Measurements from ENCODE around the gene KCTD3.

DNA sequence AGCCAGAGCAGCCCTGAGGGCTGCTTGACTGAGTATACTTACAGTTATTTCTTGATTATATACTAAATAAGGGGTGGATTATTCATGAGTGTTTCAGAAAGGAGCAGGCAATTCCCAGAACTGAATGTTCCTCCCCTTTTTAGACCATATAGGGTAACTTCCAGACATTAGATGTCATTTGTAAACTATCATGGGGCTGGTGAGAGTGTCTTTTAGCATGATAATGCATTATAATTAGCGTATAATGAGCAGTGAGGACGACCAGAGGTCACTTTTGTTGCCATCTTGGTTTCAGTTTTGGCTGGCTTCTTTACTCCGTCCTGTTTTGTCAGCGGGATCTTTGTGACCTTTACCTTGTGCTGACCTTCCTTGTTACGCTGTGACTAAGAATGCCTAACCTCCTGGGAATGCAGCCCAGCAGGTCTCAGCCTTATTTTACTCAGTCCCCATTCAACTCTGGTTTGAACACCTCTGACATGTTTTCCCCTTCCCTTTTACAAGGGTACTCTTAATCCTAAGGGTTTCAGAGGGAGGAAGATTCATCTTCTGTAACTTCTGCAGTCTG lies 16.2 kb downstream of the KCTD3 start:
- TF ChIP-seq, protein P1, sequence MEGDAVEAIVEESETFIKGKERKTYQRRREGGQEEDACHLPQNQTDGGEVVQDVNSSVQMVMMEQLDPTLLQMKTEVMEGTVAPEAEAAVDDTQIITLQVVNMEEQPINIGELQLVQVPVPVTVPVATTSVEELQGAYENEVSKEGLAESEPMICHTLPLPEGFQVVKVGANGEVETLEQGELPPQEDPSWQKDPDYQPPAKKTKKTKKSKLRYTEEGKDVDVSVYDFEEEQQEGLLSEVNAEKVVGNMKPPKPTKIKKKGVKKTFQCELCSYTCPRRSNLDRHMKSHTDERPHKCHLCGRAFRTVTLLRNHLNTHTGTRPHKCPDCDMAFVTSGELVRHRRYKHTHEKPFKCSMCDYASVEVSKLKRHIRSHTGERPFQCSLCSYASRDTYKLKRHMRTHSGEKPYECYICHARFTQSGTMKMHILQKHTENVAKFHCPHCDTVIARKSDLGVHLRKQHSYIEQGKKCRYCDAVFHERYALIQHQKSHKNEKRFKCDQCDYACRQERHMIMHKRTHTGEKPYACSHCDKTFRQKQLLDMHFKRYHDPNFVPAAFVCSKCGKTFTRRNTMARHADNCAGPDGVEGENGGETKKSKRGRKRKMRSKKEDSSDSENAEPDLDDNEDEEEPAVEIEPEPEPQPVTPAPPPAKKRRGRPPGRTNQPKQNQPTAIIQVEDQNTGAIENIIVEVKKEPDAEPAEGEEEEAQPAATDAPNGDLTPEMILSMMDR (IDR thresholded peaks at IDR 0.05), result no peak
- no peak for TF ChIP-seq POLR2AphosphoS5 (IDR thresholded peaks at IDR 0.05)
- TF ChIP-seq POLR2A (IDR thresholded peaks at IDR 0.05), result no peak
